Neural cell (in vitro differentiated cells): ENCODE measurements around the gene STX16. TPM values are rescaled to one million over a fixed set of nuclear protein-coding genes. Genes with fewer than 3 reads are reported as not detected.

Experiments
- H2AFZ ChIP-seq: fragments of 200-600, 300-800 bp; sonication (generic), shearing (Covaris generic); 2 replicates; pipeline ENCODE4 v1.6.0; 2014; ENCODE audit warnings: low read depth, mild to moderate bottlenecking, antibody characterized with exemption, low read length, moderate library complexity
- H3F3A ChIP-seq: fragments of 200-600 bp; shearing (Covaris generic); 2 replicates; pipeline ENCODE4 v1.6.1; 2016; ENCODE audit warnings: mild to moderate bottlenecking, moderate library complexity, mixed read lengths, antibody characterized with exemption, low read length; ENCODE audit not compliant: insufficient read depth, poor library complexity, severe bottlenecking
- H3K27ac ChIP-seq: fragments of 200-600, 300-800 bp; sonication (generic), shearing (Covaris generic); 2 replicates; pipeline ENCODE4 v1.5.1; 2014; ENCODE audit warnings: mild to moderate bottlenecking, low read length, moderate library complexity
- H3K27me3 ChIP-seq: fragments of 300-800, 200-600 bp; sonication (generic), shearing (Covaris generic); 2 replicates; pipeline ENCODE4 v1.6.0; 2014; ENCODE audit warnings: mild to moderate bottlenecking, low read depth, low read length, moderate library complexity; ENCODE audit not compliant: insufficient read depth
- H3K36me3 ChIP-seq: fragments of 300-800, 200-600 bp; sonication (generic), shearing (Covaris generic); 2 replicates; pipeline ENCODE4 v1.5.1; 2014; ENCODE audit warnings: mild to moderate bottlenecking, antibody characterized with exemption, low read length, moderate library complexity; ENCODE audit not compliant: insufficient read depth
- H3K4me2 ChIP-seq: fragments of 300-800, 200-600 bp; sonication (generic), shearing (Covaris generic); 2 replicates; pipeline ENCODE4 v1.6.0; 2014; ENCODE audit warnings: mild to moderate bottlenecking, low read length
- H3K4me3 ChIP-seq: fragments of 300-800, 200-600 bp; sonication (generic), shearing (Covaris generic); 2 replicates; pipeline ENCODE4 v1.5.1; 2014; ENCODE audit warnings: mild to moderate bottlenecking, low read length, moderate library complexity
- H3K79me2 ChIP-seq: fragments of 200-600 bp; shearing (Covaris generic); replicated peaks from 2 replicates; pipeline ENCODE4 v1.6.0; 2014; ENCODE audit warnings: mild to moderate bottlenecking, low read length, moderate library complexity; ENCODE audit not compliant: insufficient read depth
- H3K9ac ChIP-seq: fragments of 300-800, 200-600 bp; sonication (generic), shearing (Covaris generic); 2 replicates; pipeline ENCODE4 v1.6.1; 2016; ENCODE audit warnings: mild to moderate bottlenecking, low read length, mixed read lengths
- H3K9me2 ChIP-seq: fragments of 200-600 bp; shearing (Covaris generic); 2 replicates; pipeline ENCODE4 v1.6.1; 2016; ENCODE audit warnings: mild to moderate bottlenecking, low read length, mixed read lengths; ENCODE audit not compliant: insufficient read depth
- H3K9me3 ChIP-seq: fragments of 200-600, 300-800 bp; sonication (generic), shearing (Covaris generic); 2 replicates; pipeline ENCODE4 v1.6.1; 2016; ENCODE audit warnings: mild to moderate bottlenecking, mixed run types, low read length, moderate library complexity, mixed read lengths
- H4K20me1 ChIP-seq: fragments of 200-600 bp; shearing (Covaris generic); 2 replicates; pipeline ENCODE4 v1.6.1; 2016; ENCODE audit warnings: mild to moderate bottlenecking, mixed run types; ENCODE audit not compliant: insufficient read depth
- CTCF ChIP-seq: fragments of 450-650 bp; IDR thresholded peaks from 2 replicates; pipeline ENCODE4 v1.5.1; 2014; ENCODE audit warnings: antibody characterized with exemption, mild to moderate bottlenecking, moderate library complexity; ENCODE audit not compliant: poor library complexity, severe bottlenecking
- EP300 ChIP-seq: fragments of 450-650 bp; conservative IDR thresholded peaks from 2 replicates; pipeline ENCODE4 v1.6.1; 2014; ENCODE audit warnings: antibody characterized with exemption, mild to moderate bottlenecking, moderate library complexity; ENCODE audit not compliant: poor library complexity, severe bottlenecking
- EZH2 ChIP-seq: fragments of 200-600, 300-800 bp; shearing (Covaris generic), sonication (generic); IDR thresholded peaks from 2 replicates; pipeline ENCODE4 v1.6.1; 2014; ENCODE audit warnings: antibody characterized with exemption, low read length, borderline replicate concordance, mild to moderate bottlenecking; ENCODE audit not compliant: insufficient read depth, poor library complexity, severe bottlenecking
- MXI1 ChIP-seq: fragments of 450-650 bp; conservative IDR thresholded peaks from 2 replicates; pipeline ENCODE4 v1.6.1; 2014; ENCODE audit warnings: antibody characterized with exemption, mild to moderate bottlenecking; ENCODE audit not compliant: poor library complexity, severe bottlenecking
- POLR2AphosphoS5 ChIP-seq: IDR thresholded peaks from 2 replicates; pipeline ENCODE4 v1.6.1; 2012
- RAD21 ChIP-seq: fragments of 450-650 bp; conservative IDR thresholded peaks from 2 replicates; pipeline ENCODE4 v1.6.1; 2014; ENCODE audit warnings: antibody characterized with exemption, mild to moderate bottlenecking, moderate library complexity
- REST ChIP-seq: IDR thresholded peaks from 2 replicates; pipeline ENCODE4 v1.6.1; 2012; ENCODE audit warnings: borderline replicate concordance
- SMC3 ChIP-seq: fragments of 450-650 bp; conservative IDR thresholded peaks from 2 replicates; pipeline ENCODE4 v1.6.1; 2014; ENCODE audit warnings: antibody characterized with exemption, mild to moderate bottlenecking, moderate library complexity; ENCODE audit not compliant: poor library complexity
- TAF1 ChIP-seq: IDR thresholded peaks from 2 replicates; pipeline ENCODE4 v1.6.1; 2012; ENCODE audit warnings: low read depth
- polyA plus RNA-seq: library from polyadenylated mRNA; depleted of rRNA; stranded (reverse); fragments of >200 nt; gene quantifications from 2 replicates; pipeline ENCODE4 v1.2.3, GENCODE V29; 2014

Gene STX16
- polyA plus RNA-seq, 1 donor from 2014 or later: 120 TPM

- no peaks in the 10 kb centered on the region for H3K9me3 ChIP-seq
- TF ChIP-seq CTCF (no peak), REST (no peak), RAD21 (no peak), EZH2 (no peak), POLR2AphosphoS5 (no peak), SMC3 (no peak), EP300 (no peak), TAF1 (no peak), MXI1 (no peak)
- no peaks in the 10 kb centered on the region for H3K79me2 ChIP-seq
- H3K36me3 ChIP-seq: no peaks in the 10 kb centered on the region
- no peak overlapping the region for H2AFZ ChIP-seq
- H3K27ac ChIP-seq: no peak overlapping the region
- H3K4me3 ChIP-seq: no peak overlapping the region
- no peaks in the 10 kb centered on the region for H4K20me1 ChIP-seq
- H3K27me3 ChIP-seq: no peaks in the 10 kb centered on the region
- H3K4me2 ChIP-seq: no peak overlapping the region
- no peaks in the 10 kb centered on the region for H3K9me2 ChIP-seq
- no peak overlapping the region for H3K9ac ChIP-seq
- no peaks in the 10 kb centered on the region for H3F3A ChIP-seq
These were observed 68.9 kb downstream of the STX16 start for GRCh38 chr20:58719971-58720371.

GRCh38 chr20:58720890-58721289 lies 69.8 kb downstream of the STX16 start:
- TF ChIP-seq EZH2 (no peak), REST (no peak), SMC3 (no peak), EP300 (no peak), POLR2AphosphoS5 (no peak), CTCF (no peak), TAF1 (no peak), RAD21 (no peak), MXI1 (no peak)
- no peak overlapping the region for H3K27ac ChIP-seq
- H3K36me3 ChIP-seq: no peaks in the 10 kb centered on the region
- H3K9ac ChIP-seq: no peak overlapping the region
- no peak overlapping the region for H3K4me2 ChIP-seq
- no peak overlapping the region for H2AFZ ChIP-seq
- H3K27me3 ChIP-seq: no peaks in the 10 kb centered on the region
- no peaks in the 10 kb centered on the region for H4K20me1 ChIP-seq
- no peaks in the 10 kb centered on the region for H3K9me2 ChIP-seq
- no peaks in the 10 kb centered on the region for H3K79me2 ChIP-seq
- H3K9me3 ChIP-seq: no peaks in the 10 kb centered on the region
- H3K4me3 ChIP-seq: no peak overlapping the region
- H3F3A ChIP-seq: no peaks in the 10 kb centered on the region
